HCT116 (cell line): Measurements from ENCODE around the gene CLTA. TPM values are rescaled to one million over a fixed set of nuclear protein-coding genes. Genes with fewer than 3 reads are reported as not detected.

Experiments
- ATAC-seq: fragments of 200-7000 bp; cut with Tn5 transposase; 2 replicates; pipeline ENCODE4 v1.9.1; 2020; ENCODE audit warnings: mild to moderate bottlenecking, moderate library complexity
- BruUV-seq: library from RNA; stranded (reverse); fragments of 400-500 nt; replicated peaks from 2 replicates; lab custom pipeline; 2021; lab: Mats Ljungman, UMichigan
- CTCF ChIA-PET: fragments of 300-600 bp; sonication (Branson Sonifier 250); formaldehyde crosslinking; loops from one replicate; lab custom pipeline; 2021; ENCODE audit warnings: antibody characterized with exemption; lab: Charles Lee
- POLR2A ChIA-PET: fragments of 300-600, 350-600 bp; sonication (Branson Sonifier 250); formaldehyde crosslinking; loops from one replicate; lab custom pipeline; 2021; ENCODE audit warnings: antibody characterized with exemption; lab: Charles Lee
- RAD21 ChIA-PET, 2 experiments: fragments of 300-600 bp; sonication (Branson Sonifier 250); formaldehyde crosslinking; loops; one replicate each; lab custom pipeline; 2023; ENCODE audit warnings: low total read pairs in 2 of 2; ENCODE audit not compliant: uncharacterized antibody in 2 of 2, unreplicated experiment in 2 of 2, low non-redundant PET in 1 of 2; lab: Charles Lee
- DNase-seq: peaks from one replicate; pipeline ENCODE4 v3.0.0-alpha.2; 2010; ENCODE audit warnings: low read depth, low spot score
- H2AFZ ChIP-seq: fragments of 200-600 bp; shearing (Covaris generic), sonication (generic); 2 replicates; pipeline ENCODE4 v1.6.1; 2017; ENCODE audit warnings: low read depth, mixed run types, mixed read lengths, antibody characterized with exemption, low read length; ENCODE audit not compliant: poor library complexity, severe bottlenecking
- H3K27ac ChIP-seq: 2 replicates; pipeline ENCODE4 v1.5.1; 2012; ENCODE audit warnings: low read depth, low read length
- H3K27me3 ChIP-seq: fragments of 200-600 bp; sonication (generic); 2 replicates; pipeline ENCODE4 v1.6.1; 2016; ENCODE audit warnings: mixed run types, low read length, mixed read lengths; ENCODE audit not compliant: insufficient read depth
- H3K36me3 ChIP-seq, 2 experiments: fragments of 200-500 bp in 1 of 2; fragments of 200-600 bp in 1 of 2; sonication (Bioruptor generic) in 1 of 2; sonication (generic) in 1 of 2; 2 replicates each; pipeline versions ENCODE4 v1.5.1 to v1.6.1; 2014 to 2016; ENCODE audit warnings: low read length in 2 of 2, inconsistent platforms in 1 of 2, mixed read lengths in 1 of 2, mixed run types in 1 of 2; ENCODE audit not compliant: insufficient read depth in 2 of 2, control insufficient read depth in 1 of 2
- H3K4me1 ChIP-seq, 2 experiments: fragments of 200-600 bp in 1 of 2; sonication (generic) in 1 of 2; 2 replicates each; pipeline versions ENCODE4 v1.5.1 to v1.6.1; 2012 to 2017; ENCODE audit warnings: low read length in 2 of 2, inconsistent platforms in 1 of 2, mild to moderate bottlenecking in 1 of 2, mixed read lengths in 1 of 2, mixed run types in 1 of 2, moderate library complexity in 1 of 2; ENCODE audit not compliant: insufficient read depth in 2 of 2, control insufficient read depth in 1 of 2
- H3K4me2 ChIP-seq: fragments of 200-600 bp; sonication (generic); 2 replicates; pipeline ENCODE4 v1.6.1; 2017; ENCODE audit warnings: mixed run types, low read length, mixed read lengths
- H3K4me3 ChIP-seq, 2 experiments: fragments of 200-600 bp in 1 of 2; sonication (generic) in 1 of 2; replicated peaks in 1 of 2; 2 replicates each; pipeline ENCODE4 v1.5.1; 2011 to 2016; ENCODE audit warnings: low read length in 2 of 2, control low read depth in 1 of 2, low read depth in 1 of 2, mild to moderate bottlenecking in 1 of 2, mixed read lengths in 1 of 2, mixed run types in 1 of 2
- H3K79me2 ChIP-seq: fragments of 200-600 bp; sonication (generic); 2 replicates; pipeline ENCODE4 v1.6.1; 2017; ENCODE audit warnings: mild to moderate bottlenecking, mixed run types, low read length, moderate library complexity, mixed read lengths; ENCODE audit not compliant: insufficient read depth
- H3K9ac ChIP-seq: fragments of 200-600 bp; sonication (generic); 2 replicates; pipeline ENCODE4 v1.6.1; 2016; ENCODE audit warnings: low read length, mixed read lengths
- H3K9me2 ChIP-seq: fragments of 200-600 bp; sonication (generic), shearing (Covaris generic); 2 replicates; pipeline ENCODE4 v1.6.1; 2017; ENCODE audit warnings: mixed run types, mild to moderate bottlenecking, moderate library complexity; ENCODE audit not compliant: insufficient read depth
- H3K9me3 ChIP-seq, 2 experiments: fragments of 200-500 bp in 1 of 2; fragments of 200-600 bp in 1 of 2; sonication (Bioruptor generic) in 1 of 2; sonication (generic) in 1 of 2; 2 replicates each; pipeline ENCODE4 v1.6.1; 2014 to 2017; ENCODE audit warnings: low read length in 2 of 2, mixed read lengths in 2 of 2, inconsistent platforms in 1 of 2, low read depth in 1 of 2, mild to moderate bottlenecking in 1 of 2, mixed run types in 1 of 2, moderate library complexity in 1 of 2; ENCODE audit not compliant: control insufficient read depth in 1 of 2, insufficient read depth in 1 of 2
- H4K20me1 ChIP-seq: fragments of 200-600 bp; sonication (generic), shearing (Covaris generic); 2 replicates; pipeline ENCODE4 v1.6.1; 2017; ENCODE audit warnings: mixed run types, mild to moderate bottlenecking, moderate library complexity; ENCODE audit not compliant: insufficient read depth
- CTCF ChIP-seq, 3 experiments: fragments of 200-600 bp in 1 of 3; sonication (generic) in 1 of 3; IDR thresholded peaks in 2 of 3; conservative IDR thresholded peaks in 1 of 3; 2 replicates each; pipeline ENCODE4 v1.5.1; 2012 to 2017; ENCODE audit warnings: low read depth in 2 of 3, low read length in 2 of 3, antibody characterized with exemption in 1 of 3, borderline replicate concordance in 1 of 3, control low read depth in 1 of 3, mild to moderate bottlenecking in 1 of 3, mixed read lengths in 1 of 3, mixed run types in 1 of 3, moderate library complexity in 1 of 3; ENCODE audit not compliant: insufficient read depth in 1 of 3
- ELF1 ChIP-seq: IDR thresholded peaks from 2 replicates; pipeline ENCODE4 v1.6.1; 2012; ENCODE audit warnings: low read depth, borderline replicate concordance
- JUND ChIP-seq: IDR thresholded peaks from 2 replicates; pipeline ENCODE4 v1.6.1; 2012
- POLR2A ChIP-seq: IDR thresholded peaks from 2 replicates; pipeline ENCODE4 v1.7.0; 2011; ENCODE audit warnings: borderline replicate concordance; ENCODE audit not compliant: insufficient read depth, insufficient read length; ENCODE audit errors: extremely low read depth
- POLR2AphosphoS5 ChIP-seq: IDR thresholded peaks from 2 replicates; pipeline ENCODE4 v1.6.1; 2011; ENCODE audit warnings: mild to moderate bottlenecking, low read depth, low read length, moderate library complexity
- RAD21 ChIP-seq: IDR thresholded peaks from 2 replicates; pipeline ENCODE4 v1.6.1; 2012; ENCODE audit warnings: low read depth, mild to moderate bottlenecking
- REST ChIP-seq: IDR thresholded peaks from 2 replicates; pipeline ENCODE4 v1.6.1; 2012; ENCODE audit warnings: low read depth
- ZFX ChIP-seq: fragments of 450-650 bp; IDR thresholded peaks from 2 replicates; pipeline ENCODE4 v1.6.1; 2017
- intact Hi-C: fragments of 100-400 bp; cut with micrococcal nuclease; formaldehyde crosslinking; loops from 2 replicates; pipeline ENCODE4 v1.10.0; 2022
- total RNA-seq: library from RNA; stranded (reverse); gene quantifications from one replicate; pipeline ENCODE4 v1.2.1, GENCODE V29; 2021; ENCODE audit not compliant: unreplicated experiment
- TF ChIP-seq, protein P1 (sequence below): IDR thresholded peaks from 2 replicates; pipeline ENCODE4 v1.6.1; 2012

Gene CLTA
- total RNA-seq, 1 experiment from 2014 or later: 152 TPM

- 0 out of 2 replicates have a peak, but pooled peaks cover 5% of the 10 kb centered on the region for H4K20me1 ChIP-seq
- ATAC-seq (no peak), DNase-seq (no peak)
- H3K36me3 ChIP-seq: peaks cover 0 to 10% of the 10 kb centered on the region in 2 experiments; a peak in 2 of 4 replicates
- no peak overlapping the region for H2AFZ ChIP-seq
- H3K27ac ChIP-seq: peak overlapping the region; percentile 80
- no peaks in the 10 kb centered on the region for H3K27me3 ChIP-seq
- RAD21 ChIA-PET: no interaction called here
- peaks cover 50% of the 10 kb centered on the region for H3K79me2 ChIP-seq
- peak; percentile 43 for TF ChIP-seq ZFX
- TF ChIP-seq POLR2AphosphoS5: no peak
- CTCF ChIA-PET: interaction anchor here (1.0 to 2.6 kb wide), 8 partner anchors 10 to 259 kb away, joined by 3 to 22 read pairs (median 6); no protein-coding TSS in a partner anchor
- no peaks in the 10 kb centered on the region for H3K9me3 ChIP-seq
- H3K4me2 ChIP-seq: peak overlapping the region; percentile 86
- H3K9ac ChIP-seq: peak overlapping the region; percentile 89
- peak overlapping the region; percentile 87 to 91 for H3K4me3 ChIP-seq
- H3K4me1 ChIP-seq: peaks cover 12 to 20% of the 10 kb centered on the region in 2 experiments
- no peaks in the 10 kb centered on the region for H3K9me2 ChIP-seq
- intact Hi-C loops: no loop called here
- no TSS peak for BruUV-seq
- POLR2A ChIA-PET: interaction anchor here (1.0 to 2.5 kb wide), 4 partner anchors 10 to 55 kb away, joined by 3 to 13 read pairs (median 6); partner anchors contain the start of gene GLIPR2
These were observed 547 bp downstream of the CLTA start for GRCh38 chr9:36191290-36191645.

GRCh38 chr9:36191686-36192085 is 965 bp downstream of the CLTA start:
- POLR2A ChIA-PET: interaction anchor here (1.6 to 2.5 kb wide), 2 partner anchors 10 to 16 kb away, joined by 5 to 13 read pairs; no protein-coding TSS in a partner anchor
- no TSS peak for BruUV-seq
- H2AFZ ChIP-seq: no peak overlapping the region
- no peaks in the 10 kb centered on the region for H3K9me2 ChIP-seq
- 0 out of 2 replicates have a peak, but pooled peaks cover 5% of the 10 kb centered on the region for H4K20me1 ChIP-seq
- H3K36me3 ChIP-seq: peaks cover 0 to 10% of the 10 kb centered on the region in 2 experiments; a peak in 2 of 4 replicates
- peak overlapping the region; percentile 87 to 91 for H3K4me3 ChIP-seq
- RAD21 ChIA-PET: no interaction called here
- no peaks in the 10 kb centered on the region for H3K9me3 ChIP-seq
- intact Hi-C loops: no loop called here
- H3K27me3 ChIP-seq: no peaks in the 10 kb centered on the region
- H3K4me2 ChIP-seq: peak overlapping the region; percentile 86
- ATAC-seq (no peak), DNase-seq (no peak)
- peak overlapping the region; percentile 89 for H3K9ac ChIP-seq
- peak overlapping the region; percentile 80 for H3K27ac ChIP-seq
- CTCF ChIA-PET: no interaction called here
- no peak for TF ChIP-seq REST
- no peak for TF ChIP-seq JUND
- TF ChIP-seq ELF1: no peak
- no peak for TF ChIP-seq RAD21
- TF ChIP-seq, protein P1, sequence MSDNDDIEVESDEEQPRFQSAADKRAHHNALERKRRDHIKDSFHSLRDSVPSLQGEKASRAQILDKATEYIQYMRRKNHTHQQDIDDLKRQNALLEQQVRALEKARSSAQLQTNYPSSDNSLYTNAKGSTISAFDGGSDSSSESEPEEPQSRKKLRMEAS: no peak
- no peak for TF ChIP-seq POLR2A
- no peak for TF ChIP-seq CTCF (IDR thresholded peaks at IDR 0.05 in 2 of 3, conservative IDR thresholded peaks at IDR 0.05 in 1 of 3; ENCODE audit: borderline replicate concordance in 1 of 3, insufficient read depth in 1 of 3, low read depth in 2 of 3, low read length in 2 of 3)
- peaks cover 12 to 20% of the 10 kb centered on the region in 2 experiments for H3K4me1 ChIP-seq
- H3K79me2 ChIP-seq: peaks cover 54% of the 10 kb centered on the region
